HG03457 (cell line): ENCODE results near the gene SSRP1.

Experiments used
- ATAC-seq: cut with Tn5 transposase; IDR thresholded peaks from one replicate; pipeline ENCODE4 v1.9.1; 2021; ENCODE audit warnings: moderate number of reproducible peaks; ENCODE audit not compliant: unreplicated experiment

Gene SSRP1

GRCh38 chr11:57276169-57276970, 59.3 kb downstream of the SSRP1 start:
- ATAC-seq: no peak
